Measurements from ENCODE around the gene TECTA.

DNA sequence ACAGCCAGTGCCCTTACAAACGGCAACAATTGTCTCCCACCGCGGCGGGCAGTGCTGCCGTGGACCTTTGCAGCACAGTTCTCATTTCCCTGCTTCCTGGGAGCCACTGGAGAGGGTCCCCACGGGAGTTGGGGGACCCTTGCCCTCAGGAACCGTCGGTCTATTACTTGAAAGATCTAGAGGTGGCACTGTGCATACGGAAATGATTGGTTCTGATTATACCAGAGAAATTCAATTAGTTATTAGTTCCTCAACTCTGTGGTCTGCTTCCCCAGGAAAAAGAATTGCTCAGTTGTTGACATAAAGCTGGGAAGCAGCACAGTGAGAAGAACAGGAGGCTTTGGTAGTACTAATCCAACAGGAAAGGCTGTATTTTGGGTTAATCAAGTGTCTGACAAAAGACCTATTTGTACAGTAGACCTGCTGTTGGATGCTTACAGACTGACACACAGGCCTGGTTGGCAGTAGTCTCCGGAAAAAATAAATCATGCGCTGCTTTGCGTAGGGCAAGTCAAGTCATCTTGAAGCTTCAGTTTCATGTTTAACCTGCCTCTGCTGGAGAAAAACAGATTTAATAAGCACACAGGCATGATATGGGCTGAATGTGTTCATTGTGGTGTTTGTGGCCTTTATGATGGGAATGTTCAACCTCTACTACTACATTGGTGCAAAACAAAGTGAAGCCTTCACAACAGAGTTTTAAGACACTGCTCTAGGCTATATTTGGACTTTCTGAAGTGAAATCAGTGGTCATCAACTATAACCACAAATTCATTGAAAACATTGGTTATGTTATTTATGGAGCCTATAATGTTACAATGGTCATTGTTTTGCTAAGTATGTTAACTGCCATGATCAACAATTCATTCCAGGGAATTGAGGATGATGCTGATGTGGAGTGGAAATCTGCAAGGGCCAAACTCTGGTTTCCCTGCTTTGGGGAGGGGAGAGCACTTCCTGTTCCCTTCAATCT lies 136.9 kb downstream of the TECTA start:
- no peak for TF ChIP-seq CTCF (IDR thresholded peaks at IDR 0.05; ENCODE audit: insufficient read depth, low read length)
- TF ChIP-seq GABPA (IDR thresholded peaks at IDR 0.05; ENCODE audit: low read depth), result no peak

Measured in HL-60 (cell line).